Measurements from ENCODE around the gene NES.

NES gene

DNA sequence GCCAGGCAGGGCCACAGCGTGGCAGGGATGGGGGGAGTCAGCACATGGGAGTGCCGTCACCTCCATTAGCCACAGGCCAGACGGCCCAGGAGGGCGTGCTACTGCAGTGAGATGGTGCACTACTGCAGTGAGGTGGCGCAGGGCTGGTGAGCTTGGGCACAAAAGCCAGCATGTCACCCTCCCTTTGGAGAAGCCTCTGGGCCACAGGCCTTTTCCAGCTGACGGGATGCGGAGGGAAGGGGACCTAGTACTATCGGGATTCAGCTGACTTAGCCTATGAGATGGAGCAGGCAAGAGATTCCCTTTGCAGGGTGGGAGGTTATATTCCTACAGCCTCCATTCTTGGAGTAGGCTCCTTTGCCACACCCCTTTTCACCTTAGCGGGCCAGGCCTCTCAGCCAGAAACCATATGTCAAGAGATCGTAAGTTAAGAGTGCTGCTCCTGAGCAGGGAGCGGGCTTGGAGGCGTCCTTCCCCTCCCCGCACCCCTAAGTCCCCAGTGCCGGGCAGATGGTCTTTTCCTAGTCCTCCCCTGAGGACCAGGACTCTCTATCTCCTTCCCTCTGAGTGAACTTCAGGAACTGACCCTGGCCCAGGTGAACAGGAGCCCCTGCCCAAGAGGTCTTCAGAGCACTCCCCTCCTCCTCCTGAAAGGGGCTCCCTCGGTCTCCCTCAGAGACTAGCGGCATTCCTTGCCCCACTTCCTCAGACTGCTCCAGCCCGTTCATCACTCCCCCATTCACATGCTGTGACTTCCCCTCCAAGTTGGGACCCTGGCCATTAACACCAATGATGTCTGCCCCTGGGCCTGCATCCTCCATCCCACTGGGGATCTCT lies 8.2 kb downstream of the NES start:
- ChIA-PET POLR2A (no interaction called here), CTCF (interaction anchor here (1.4 to 49.8 kb wide), 7 partner anchors 9 to 48 kb away, joined by 3 to 2951 read pairs (median 5); partner anchors contain the start of genes CRABP2, ISG20L2 and METTL25B)
- DNase-seq (ENCODE audit: low read depth, low spot score): no peak
- no peak overlapping the region for H3K4me3 ChIP-seq (ENCODE audit: low read depth, low read length)
- TF ChIP-seq, protein P1, sequence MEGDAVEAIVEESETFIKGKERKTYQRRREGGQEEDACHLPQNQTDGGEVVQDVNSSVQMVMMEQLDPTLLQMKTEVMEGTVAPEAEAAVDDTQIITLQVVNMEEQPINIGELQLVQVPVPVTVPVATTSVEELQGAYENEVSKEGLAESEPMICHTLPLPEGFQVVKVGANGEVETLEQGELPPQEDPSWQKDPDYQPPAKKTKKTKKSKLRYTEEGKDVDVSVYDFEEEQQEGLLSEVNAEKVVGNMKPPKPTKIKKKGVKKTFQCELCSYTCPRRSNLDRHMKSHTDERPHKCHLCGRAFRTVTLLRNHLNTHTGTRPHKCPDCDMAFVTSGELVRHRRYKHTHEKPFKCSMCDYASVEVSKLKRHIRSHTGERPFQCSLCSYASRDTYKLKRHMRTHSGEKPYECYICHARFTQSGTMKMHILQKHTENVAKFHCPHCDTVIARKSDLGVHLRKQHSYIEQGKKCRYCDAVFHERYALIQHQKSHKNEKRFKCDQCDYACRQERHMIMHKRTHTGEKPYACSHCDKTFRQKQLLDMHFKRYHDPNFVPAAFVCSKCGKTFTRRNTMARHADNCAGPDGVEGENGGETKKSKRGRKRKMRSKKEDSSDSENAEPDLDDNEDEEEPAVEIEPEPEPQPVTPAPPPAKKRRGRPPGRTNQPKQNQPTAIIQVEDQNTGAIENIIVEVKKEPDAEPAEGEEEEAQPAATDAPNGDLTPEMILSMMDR (IDR thresholded peaks at IDR 0.05; ENCODE audit: insufficient read depth, low read length, missing control alignments): no peak

DNA sequence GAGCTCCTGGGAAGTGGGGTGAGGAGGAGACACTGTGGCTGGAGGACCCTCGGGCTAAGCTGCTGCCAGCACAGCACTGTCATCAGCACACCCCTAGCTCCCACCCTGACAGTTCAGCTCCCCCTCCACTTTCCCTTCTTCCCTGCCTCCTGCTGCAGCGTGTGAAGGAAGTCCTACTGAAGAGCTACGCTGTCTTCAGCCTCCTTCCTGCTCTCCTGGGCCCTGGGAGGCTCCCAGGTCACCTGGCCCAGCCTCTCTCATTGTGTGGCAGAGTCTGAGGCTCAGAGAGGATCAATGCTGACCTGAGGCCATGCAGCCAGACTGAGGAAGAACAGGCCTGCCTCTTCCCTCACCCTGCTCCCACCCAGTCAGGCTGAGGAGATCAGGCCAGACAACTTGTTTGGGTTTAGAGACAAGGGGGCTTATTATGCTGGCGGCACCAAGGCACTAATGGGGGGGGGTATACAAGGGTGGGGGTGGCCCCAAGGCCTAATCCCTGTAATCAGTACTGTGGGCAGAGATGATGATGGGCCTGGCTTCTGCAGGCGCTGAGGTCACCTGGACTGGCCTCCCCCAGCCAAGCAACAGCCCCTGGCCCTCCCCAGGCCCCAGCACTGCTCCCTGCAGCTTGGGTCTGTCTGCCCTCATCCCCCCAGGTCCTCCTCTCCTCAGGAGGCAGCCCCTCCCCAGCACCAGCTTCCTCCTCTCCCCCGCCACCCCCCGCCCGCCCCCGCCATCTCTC lies 9.1 kb downstream of the NES start:
- TF ChIP-seq, protein P1 (IDR thresholded peaks at IDR 0.05; ENCODE audit: insufficient read depth, low read length, missing control alignments): no peak
- CTCF ChIA-PET: interaction anchor here (0.6 to 1.9 kb wide), 8 partner anchors 8 to 21 kb away, joined by 3 to 7 read pairs (median 5); partner anchors contain the start of gene NES
- no peak overlapping the region for H3K4me3 ChIP-seq (ENCODE audit: low read depth, low read length)
- no peak for DNase-seq (ENCODE audit: low read depth, low spot score)
- POLR2A ChIA-PET: interaction anchor here (0.7 to 1.2 kb wide), 2 partner anchors 9 to 61 kb away, joined by 3 read pairs; no protein-coding TSS in a partner anchor

DNA sequence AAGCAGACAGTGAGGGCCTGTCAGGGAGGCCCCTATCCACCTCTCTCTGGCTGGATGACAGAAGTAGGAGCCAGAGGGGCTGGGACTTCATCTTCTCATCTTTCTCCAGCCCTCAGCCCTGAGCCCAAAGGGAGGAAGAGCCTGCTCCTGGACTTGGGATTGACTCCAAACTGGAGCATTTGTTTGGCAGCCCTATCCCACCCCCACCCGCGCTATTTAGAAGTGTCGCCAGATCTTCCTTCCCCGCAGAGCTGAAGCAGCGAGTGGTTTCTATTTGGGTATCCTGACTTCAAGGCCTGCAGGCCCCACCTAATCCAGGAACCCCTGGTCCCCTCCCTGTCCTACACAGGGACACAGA lies 9.6 kb downstream of the NES start:
- no peak overlapping the region for H3K4me3 ChIP-seq (ENCODE audit: low read depth, low read length)
- ChIA-PET CTCF (interaction anchor here (0.7 to 1.9 kb wide), 5 partner anchors 8 to 17 kb away, joined by 3 to 7 read pairs (median 6); partner anchors contain the start of gene NES), POLR2A (interaction anchor here (0.7 to 1.2 kb wide), 2 partner anchors 9 to 61 kb away, joined by 3 read pairs; no protein-coding TSS in a partner anchor)

GRCh38 chr1:156666862-156667609 lies 10.2 kb downstream of the NES start:
- POLR2A ChIA-PET: interaction anchor here (1.2 kb wide), 1 partner anchor 10 kb away, joined by 3 read pairs; no protein-coding TSS in a partner anchor

More for the DNA sequence above, 9.6 kb downstream of the NES start:
- TF ChIP-seq, protein P1 (IDR thresholded peaks at IDR 0.05; ENCODE audit: insufficient read depth, low read length, missing control alignments): no peak
- no peak for DNase-seq (ENCODE audit: low read depth, low spot score)

DNA sequence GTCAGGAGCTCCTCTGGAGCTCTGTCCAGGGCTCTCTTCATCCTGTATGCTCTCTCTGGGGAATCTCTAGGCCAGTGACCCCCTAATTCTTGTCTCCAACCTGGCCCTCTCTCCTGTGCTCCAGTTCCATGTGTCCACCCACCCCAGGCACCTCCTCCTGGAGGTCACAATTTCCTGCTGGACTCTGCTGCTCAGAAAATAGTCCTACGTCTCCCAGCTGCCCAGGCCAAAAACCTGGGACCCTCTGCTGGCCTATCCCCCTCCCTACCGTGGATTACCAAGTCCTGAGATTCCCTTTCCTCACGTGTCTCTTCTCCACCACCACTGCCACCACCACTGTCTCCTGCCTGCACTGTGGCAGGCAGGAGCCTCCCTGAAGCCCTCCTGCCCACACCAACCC lies 11.7 kb downstream of the NES start:
- no peak overlapping the region for H3K4me3 ChIP-seq (ENCODE audit: low read depth, low read length)
- no peak for DNase-seq (ENCODE audit: low read depth, low spot score)
- CTCF ChIA-PET: interaction anchor here (0.9 to 13.1 kb wide), 10 partner anchors 8 to 59 kb away, joined by 3 to 409 read pairs (median 6); partner anchors contain the start of genes CRABP2, HAPLN2, ISG20L2 and METTL25B
- POLR2A ChIA-PET: no interaction called here
- TF ChIP-seq, protein P1 (IDR thresholded peaks at IDR 0.05; ENCODE audit: insufficient read depth, low read length, missing control alignments): no peak

More at GRCh38 chr1:156666862-156667609, 10.2 kb downstream of the NES start:
- no peak overlapping the region for H3K4me3 ChIP-seq (ENCODE audit: low read depth, low read length)
- CTCF ChIA-PET: interaction anchor here (0.7 to 13.1 kb wide), 10 partner anchors 7 to 57 kb away, joined by 3 to 409 read pairs (median 7); partner anchors contain the start of genes HAPLN2, ISG20L2, METTL25B and NES
- DNase-seq (ENCODE audit: low read depth, low spot score): no peak
- TF ChIP-seq, protein P1 (IDR thresholded peaks at IDR 0.05; ENCODE audit: insufficient read depth, low read length, missing control alignments): no peak
